Karpas-422 (cell line): ENCODE data around the gene RAB35. TPM values are rescaled to one million over a fixed set of nuclear protein-coding genes. Genes with fewer than 3 reads are reported as not detected.
A peak's percentile ranks its signal among the peaks of the same experiment; 100 is the strongest.

Experiments used
- DNase-seq: peaks from one replicate; pipeline ENCODE4 v3.0.0-alpha.2; 2015
- H2AFZ ChIP-seq: fragments of 200-600 bp; sonication (generic); 2 replicates; pipeline ENCODE4 v1.6.1; 2014; ENCODE audit warnings: antibody characterized with exemption, low read length, mixed read lengths
- H3K27ac ChIP-seq: fragments of 200-600 bp; sonication (generic); 2 replicates; pipeline ENCODE4 v1.5.1; 2014; ENCODE audit warnings: mild to moderate bottlenecking, low read length, moderate library complexity
- H3K27me3 ChIP-seq: fragments of 200-600 bp; sonication (generic); 2 replicates; pipeline ENCODE4 v1.6.1; 2014; ENCODE audit warnings: low read length, mixed read lengths
- H3K36me3 ChIP-seq: fragments of 200-600 bp; sonication (generic); 2 replicates; pipeline ENCODE4 v1.6.1; 2014; ENCODE audit warnings: low read length, mixed read lengths; ENCODE audit not compliant: insufficient read depth
- H3K4me1 ChIP-seq: fragments of 200-600 bp; sonication (generic); 2 replicates; pipeline ENCODE4 v1.6.1; 2014; ENCODE audit warnings: mild to moderate bottlenecking, low read length, mixed read lengths
- H3K4me2 ChIP-seq: fragments of 200-600 bp; sonication (generic); 2 replicates; pipeline ENCODE4 v1.6.1; 2014; ENCODE audit warnings: low read length, low read depth, mild to moderate bottlenecking; ENCODE audit not compliant: poor library complexity, severe bottlenecking
- H3K4me3 ChIP-seq: fragments of 200-600 bp; sonication (generic); 2 replicates; pipeline ENCODE4 v1.5.1; 2014; ENCODE audit warnings: mild to moderate bottlenecking, antibody characterized with exemption, low read length, mixed read lengths
- H3K79me2 ChIP-seq: fragments of 200-600 bp; sonication (generic); 2 replicates; pipeline ENCODE4 v1.6.1; 2014; ENCODE audit warnings: mild to moderate bottlenecking, low read length, mixed read lengths
- H3K9ac ChIP-seq: fragments of 200-600 bp; sonication (generic); 2 replicates; pipeline ENCODE4 v1.6.0; 2014; ENCODE audit warnings: low read length
- H3K9me2 ChIP-seq: fragments of 200-600 bp; sonication (generic), shearing (Covaris generic); replicated peaks from 2 replicates; pipeline ENCODE4 v1.6.0; 2014; ENCODE audit warnings: mild to moderate bottlenecking, low read length, moderate library complexity; ENCODE audit not compliant: insufficient read depth
- H3K9me3 ChIP-seq: fragments of 300-700, 200-600 bp; sonication (generic); 2 replicates; pipeline ENCODE4 v1.6.1; 2014; ENCODE audit warnings: low read length, mixed read lengths
- H4K20me1 ChIP-seq: fragments of 200-600 bp; sonication (generic); 2 replicates; pipeline ENCODE4 v1.6.1; 2014; ENCODE audit warnings: mild to moderate bottlenecking, antibody characterized with exemption, low read length, low read depth; ENCODE audit not compliant: insufficient read depth
- total RNA-seq: library from RNA; depleted of rRNA; stranded (reverse); fragments of >200 nt; shearing (Covaris generic); gene quantifications from 2 replicates; pipeline ENCODE4 v1.2.3, GENCODE V29; 2014; ENCODE audit warnings: low replicate concordance

The RAB35 gene
- total RNA-seq, 1 experiment from 2014 or later = 18.9 TPM

DNA sequence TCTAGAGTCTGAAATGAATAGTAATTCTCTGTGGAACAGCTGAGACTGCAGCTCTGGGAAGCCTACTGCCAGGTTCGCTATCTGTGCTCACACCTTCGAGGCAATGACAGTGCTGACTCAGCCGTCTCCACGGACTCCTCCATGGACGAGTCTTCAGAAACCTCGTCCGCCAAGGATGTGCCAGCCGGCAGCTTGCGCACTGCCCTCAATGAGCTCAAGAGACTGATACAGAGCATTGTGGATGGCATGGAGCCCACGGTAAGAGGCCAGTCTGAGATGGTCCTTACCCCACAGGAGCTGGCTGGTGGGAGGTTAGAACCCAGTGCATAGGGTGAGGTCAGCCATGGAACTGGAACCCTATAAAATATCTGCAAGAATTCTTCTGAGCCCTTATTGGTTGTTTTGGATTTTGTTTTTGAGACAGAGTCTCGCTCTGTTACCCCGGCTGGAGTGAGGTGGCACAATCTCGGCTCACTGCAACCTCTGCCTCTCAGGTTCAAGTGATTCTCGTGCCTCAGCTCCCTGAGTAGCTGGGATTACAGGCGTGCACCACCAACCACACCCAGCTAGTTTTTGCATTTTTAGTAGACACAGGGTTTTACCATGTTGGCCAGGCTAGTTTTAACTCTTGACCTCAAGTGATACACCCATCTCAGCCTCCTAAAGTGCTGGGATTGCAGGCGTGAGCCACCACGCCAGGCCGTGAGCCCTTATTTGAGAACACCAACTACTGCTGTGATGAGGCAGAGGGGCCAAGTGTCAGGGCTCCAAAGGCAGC, 43.9 kb downstream of the RAB35 start:
- Histone ChIP-seq H3K9ac (no peak overlapping the region), H3K4me1 (no peaks in the 10 kb centered on the region), H3K4me3 (no peak overlapping the region), H3K9me2 (no peaks in the 10 kb centered on the region), H3K27me3 (no peaks in the 10 kb centered on the region), H4K20me1 (no peaks in the 10 kb centered on the region), H3K9me3 (no peaks in the 10 kb centered on the region), H3K79me2 (no peaks in the 10 kb centered on the region), H3K4me2 (no peak overlapping the region), H3K36me3 (no peaks in the 10 kb centered on the region), H2AFZ (no peak overlapping the region), H3K27ac (no peak overlapping the region)
- no peak for DNase-seq

DNA sequence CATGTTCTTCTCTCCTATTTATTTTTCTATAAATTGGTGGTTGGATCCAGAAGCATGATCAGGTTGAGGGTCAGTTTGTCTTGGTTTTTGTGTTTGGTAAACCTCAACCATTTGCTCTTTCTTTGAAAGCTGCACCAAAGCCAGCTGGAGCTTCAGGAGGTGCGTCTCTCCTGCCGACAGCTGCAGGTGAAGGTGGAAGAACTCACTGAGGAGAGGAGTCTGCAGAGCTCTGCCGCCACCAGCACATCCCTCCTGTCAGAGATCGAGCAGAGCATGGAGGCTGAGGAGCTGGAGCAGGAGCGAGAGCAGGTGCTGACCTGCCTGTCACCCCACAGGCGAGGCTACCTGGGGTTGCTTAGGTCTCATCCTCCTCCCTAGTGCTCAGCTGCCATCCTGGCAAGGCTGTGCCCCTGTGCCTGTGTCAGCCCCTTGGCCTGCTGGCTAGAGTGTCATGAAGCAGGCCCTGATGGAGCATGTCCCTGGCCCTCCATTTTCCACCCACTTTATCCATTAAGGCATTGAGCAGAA, 45.0 kb downstream of the RAB35 start:
- H3K4me1 ChIP-seq = peaks cover 9% of the 10 kb centered on the region
- DNase-seq = no peak
- no peaks in the 10 kb centered on the region for H4K20me1 ChIP-seq
- H3K9me3 ChIP-seq = no peaks in the 10 kb centered on the region
- no peak overlapping the region for H2AFZ ChIP-seq
- no peaks in the 10 kb centered on the region; the same call in 1 of the 2 replicates for H3K79me2 ChIP-seq
- H3K4me3 ChIP-seq = no peak overlapping the region
- no peak overlapping the region for H3K9ac ChIP-seq
- H3K36me3 ChIP-seq = no peaks in the 10 kb centered on the region; the same call in 1 of the 2 replicates
- H3K4me2 ChIP-seq = no peak overlapping the region
- no peaks in the 10 kb centered on the region for H3K9me2 ChIP-seq
- no peak overlapping the region for H3K27ac ChIP-seq
- H3K27me3 ChIP-seq = no peaks in the 10 kb centered on the region

DNA sequence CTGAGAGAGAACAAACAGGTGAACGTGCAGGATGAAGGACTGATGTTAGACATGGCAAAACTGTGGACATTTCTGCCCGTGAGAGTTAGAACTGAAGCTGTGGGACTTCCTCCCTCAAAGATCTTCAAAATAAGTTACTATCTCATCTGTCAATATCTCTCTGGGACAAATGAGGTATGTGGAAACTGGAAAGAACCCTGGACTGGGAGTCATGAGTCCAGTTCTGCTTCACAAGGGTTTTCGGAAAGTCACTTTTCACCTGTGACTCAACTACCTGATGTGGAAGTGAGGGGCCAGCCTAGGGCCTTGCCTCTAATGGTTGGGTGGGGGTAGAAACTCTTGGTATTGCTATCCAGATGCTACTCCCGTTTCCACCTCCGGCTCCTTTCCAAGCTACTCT, 47.3 kb downstream of the RAB35 start:
- peaks cover 15% of the 10 kb centered on the region for H3K4me1 ChIP-seq
- H4K20me1 ChIP-seq = no peaks in the 10 kb centered on the region
- H2AFZ ChIP-seq = no peak overlapping the region
- no peak for DNase-seq
- no peak overlapping the region for H3K4me2 ChIP-seq
- peaks cover 4% of the 10 kb centered on the region; the same call in 1 of the 2 replicates for H3K36me3 ChIP-seq
- no peaks in the 10 kb centered on the region; the same call in 1 of the 2 replicates for H3K79me2 ChIP-seq
- no peak overlapping the region for H3K4me3 ChIP-seq
- no peak overlapping the region for H3K27ac ChIP-seq
- H3K9me3 ChIP-seq = no peaks in the 10 kb centered on the region
- H3K27me3 ChIP-seq = no peaks in the 10 kb centered on the region
- no peaks in the 10 kb centered on the region for H3K9me2 ChIP-seq
- H3K9ac ChIP-seq = no peak overlapping the region

GRCh38 chr12:120067901-120068300, 48.7 kb downstream of the RAB35 start:
- no peaks in the 10 kb centered on the region for H4K20me1 ChIP-seq
- H3K4me3 ChIP-seq = no peak overlapping the region
- H3K9ac ChIP-seq = no peak overlapping the region
- no peak overlapping the region for H3K4me2 ChIP-seq
- H3K27ac ChIP-seq = peak overlapping the region; percentile 41; the same call in 1 of the 2 replicates
- no peaks in the 10 kb centered on the region; the same call in 1 of the 2 replicates for H3K79me2 ChIP-seq
- DNase-seq = no peak
- H2AFZ ChIP-seq = no peak overlapping the region
- H3K9me2 ChIP-seq = no peaks in the 10 kb centered on the region
- H3K4me1 ChIP-seq = peaks cover 15% of the 10 kb centered on the region
- H3K36me3 ChIP-seq = peaks cover 4% of the 10 kb centered on the region; the same call in 1 of the 2 replicates
- H3K9me3 ChIP-seq = no peaks in the 10 kb centered on the region
- H3K27me3 ChIP-seq = no peaks in the 10 kb centered on the region

DNA sequence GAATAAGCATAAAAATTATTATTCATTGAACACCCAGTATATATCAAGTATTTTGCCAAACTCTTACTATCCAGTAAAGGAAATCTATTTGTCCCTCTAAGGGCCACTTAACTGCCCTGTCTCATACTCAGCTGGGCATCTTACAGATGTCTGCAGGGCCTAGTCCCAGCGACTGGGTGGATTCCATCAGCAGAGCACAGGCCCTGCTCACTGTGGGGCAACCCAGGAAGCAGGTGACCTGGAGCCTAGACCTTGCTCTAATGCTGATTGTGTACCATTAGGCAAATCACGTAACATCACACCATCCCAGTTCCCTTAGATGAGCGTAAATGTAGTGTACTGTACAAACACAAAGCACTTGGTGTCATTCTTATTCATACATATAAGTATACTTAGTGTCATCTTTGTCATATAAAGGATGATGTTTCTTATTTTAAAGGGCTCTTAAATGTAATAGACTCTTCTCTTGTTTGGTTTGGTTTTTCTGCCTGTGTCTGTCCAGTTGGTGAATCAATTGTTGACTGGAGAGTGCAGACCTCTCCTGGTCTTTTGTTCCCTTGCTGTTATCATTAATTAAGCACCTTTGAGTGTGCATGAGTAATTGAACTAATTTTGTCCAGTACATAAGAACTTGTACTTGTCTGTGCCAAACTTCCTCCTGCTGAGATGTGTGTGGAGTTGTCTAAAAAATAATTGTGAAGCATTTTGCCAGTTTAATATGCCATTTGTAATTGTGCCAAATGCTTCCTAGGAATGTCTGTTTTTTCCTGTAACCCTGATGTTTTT, 49.3 kb downstream of the RAB35 start:
- Histone ChIP-seq H3K9ac (no peak overlapping the region), H2AFZ (no peak overlapping the region), H3K27me3 (no peaks in the 10 kb centered on the region), H3K9me2 (no peaks in the 10 kb centered on the region), H3K79me2 (no peaks in the 10 kb centered on the region; the same call in 1 of the 2 replicates), H3K36me3 (peaks cover 4% of the 10 kb centered on the region; the same call in 1 of the 2 replicates), H4K20me1 (no peaks in the 10 kb centered on the region), H3K4me2 (no peak overlapping the region), H3K4me1 (peaks cover 15% of the 10 kb centered on the region), H3K27ac (peak overlapping the region; percentile 41), H3K9me3 (no peaks in the 10 kb centered on the region), H3K4me3 (no peak overlapping the region)
- no peak for DNase-seq

DNA sequence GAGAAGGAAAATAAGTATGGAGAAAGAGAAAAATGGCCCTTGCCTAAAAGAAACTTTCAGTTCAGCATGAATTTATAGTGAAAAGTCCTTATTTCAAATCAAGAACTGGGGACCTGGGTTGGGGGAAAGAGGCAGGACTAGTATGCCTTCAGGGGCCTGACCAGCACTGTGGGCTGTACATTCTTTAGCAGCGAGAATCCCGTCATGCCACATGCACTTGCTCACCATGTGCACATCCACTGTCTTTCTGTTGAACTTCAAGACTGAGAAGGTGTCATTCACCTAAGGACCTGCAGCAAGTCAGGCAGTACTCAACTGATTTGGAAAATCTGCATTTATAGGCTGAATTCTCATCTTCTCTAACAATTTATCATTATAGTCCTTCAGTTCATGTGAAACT, 50.2 kb downstream of the RAB35 start:
- no peaks in the 10 kb centered on the region; the same call in 1 of the 2 replicates for H3K79me2 ChIP-seq
- H4K20me1 ChIP-seq = no peaks in the 10 kb centered on the region
- peaks cover 4% of the 10 kb centered on the region; the same call in 1 of the 2 replicates for H3K36me3 ChIP-seq
- H3K4me1 ChIP-seq = peaks cover 15% of the 10 kb centered on the region
- no peaks in the 10 kb centered on the region for H3K9me3 ChIP-seq
- H3K27me3 ChIP-seq = no peaks in the 10 kb centered on the region
- no peak overlapping the region for H2AFZ ChIP-seq
- no peaks in the 10 kb centered on the region for H3K9me2 ChIP-seq
- DNase-seq = no peak
- H3K4me3 ChIP-seq = no peak overlapping the region
- 0 out of 2 replicates have a peak overlapping the region, but pooled peaks have one; percentile 21 for H3K27ac ChIP-seq
- H3K4me2 ChIP-seq = no peak overlapping the region
- no peak overlapping the region for H3K9ac ChIP-seq

- peaks cover 4% of the 10 kb centered on the region; the same call in 1 of the 2 replicates for H3K36me3 ChIP-seq
- no peak overlapping the region for H3K4me3 ChIP-seq
- H3K27me3 ChIP-seq = no peaks in the 10 kb centered on the region
- no peaks in the 10 kb centered on the region for H4K20me1 ChIP-seq
- no peak overlapping the region for H3K9ac ChIP-seq
- H3K9me2 ChIP-seq = no peaks in the 10 kb centered on the region
- no peak overlapping the region for H2AFZ ChIP-seq
- H3K9me3 ChIP-seq = no peaks in the 10 kb centered on the region
- DNase-seq = no peak
- H3K27ac ChIP-seq = no peak overlapping the region
- H3K4me2 ChIP-seq = no peak overlapping the region
- H3K4me1 ChIP-seq = peaks cover 15% of the 10 kb centered on the region
- H3K79me2 ChIP-seq = no peaks in the 10 kb centered on the region; the same call in 1 of the 2 replicates
These were observed 51.1 kb downstream of the RAB35 start for GRCh38 chr12:120065472-120065871.
